ENCODE data around the gene RHOF. TPM values are rescaled to one million over a fixed set of nuclear protein-coding genes. Genes with fewer than 3 reads are reported as not detected.

The RHOF gene
- total and polyA plus RNA-seq, 2 of the 13 experiments (the other 11 are each of a cell fraction or from before 2014, with no cell fraction given) = 14.6 to 32.2 TPM

GRCh38 chr12:121794534-121795033 is 1.1 kb upstream of the RHOF start (continued):
- TF ChIP-seq ZNF687 (CRISPR knock-in tag; IDR thresholded peaks at IDR 0.05) (peak; percentile 77; the same call in 1 of the 2 replicates), ZGPAT (CRISPR knock-in tag; IDR thresholded peaks at IDR 0.05) (0 out of 2 replicates have a peak, but pooled peaks have one; percentile 2), ZNF510 (CRISPR knock-in tag; IDR thresholded peaks at IDR 0.05; ENCODE audit: low read depth) (no peak), NR2C2 (CRISPR knock-in tag; IDR thresholded peaks at IDR 0.05; ENCODE audit: borderline replicate concordance) (peak; percentile 49; the same call in 1 of the 2 replicates), HOXD1 (CRISPR knock-in tag; IDR thresholded peaks at IDR 0.05) (0 out of 2 replicates have a peak, but pooled peaks have one; percentile 9), TIGD3 (CRISPR knock-in tag; IDR thresholded peaks at IDR 0.05; ENCODE audit: borderline replicate concordance) (no peak), ZFP91 (CRISPR knock-in tag; IDR thresholded peaks at IDR 0.05; ENCODE audit: borderline replicate concordance) (peak; percentile 57; the same call in 1 of the 2 replicates), ZNF263 (CRISPR knock-in tag; IDR thresholded peaks at IDR 0.05) (peak; percentile 1; the same call in 1 of the 2 replicates), ZNF878 (CRISPR knock-in tag; IDR thresholded peaks at IDR 0.05) (peak; percentile 83; the same call in 1 of the 2 replicates), ZNF124 (CRISPR knock-in tag; IDR thresholded peaks at IDR 0.05) (0 out of 2 replicates have a peak, but pooled peaks have one; percentile 1), ZNF276 (CRISPR knock-in tag; IDR thresholded peaks at IDR 0.05; ENCODE audit: low read depth) (0 out of 2 replicates have a peak, but pooled peaks have one; percentile 58), TARDBP (CRISPR knock-in tag; IDR thresholded peaks at IDR 0.05) (no peak), ZNF367 (CRISPR knock-in tag; IDR thresholded peaks at IDR 0.05; ENCODE audit: borderline replicate concordance) (no peak), KDM5B (CRISPR knock-in tag; IDR thresholded peaks at IDR 0.05; ENCODE audit: borderline replicate concordance) (peak; percentile 2; the same call in 1 of the 2 replicates), FIP1L1 (IDR thresholded peaks at IDR 0.05; ENCODE audit: borderline replicate concordance, insufficient read depth, low read depth, low read length) (0 out of 2 replicates have a peak, but pooled peaks have one; percentile 29), ZFX (CRISPR knock-in tag; IDR thresholded peaks at IDR 0.05; ENCODE audit: low read depth) (no peak), KDM2A (CRISPR knock-in tag; IDR thresholded peaks at IDR 0.05; ENCODE audit: borderline replicate concordance, low read depth) (peak; percentile 12; the same call in 1 of the 2 replicates), RCOR2 (CRISPR knock-in tag; IDR thresholded peaks at IDR 0.05) (peak; percentile 6; the same call in 1 of the 2 replicates)

Measured in HepG2 (cell line).